Stimulated activated CD4-positive, alpha-beta T cell treated with anti-CD3 and anti-CD28 coated beads, TNF-alpha, amount 100 ng/mL, for 24 hours (primary cell): Measurements from ENCODE around the gene TMEM163.

Source experiments
- DNase-seq, 3 experiments: peaks; one replicate each; pipeline ENCODE4 v3.0.0-alpha.2; 2020; ENCODE audit warnings: low read depth in 3 of 3

The TMEM163 gene

DNA sequence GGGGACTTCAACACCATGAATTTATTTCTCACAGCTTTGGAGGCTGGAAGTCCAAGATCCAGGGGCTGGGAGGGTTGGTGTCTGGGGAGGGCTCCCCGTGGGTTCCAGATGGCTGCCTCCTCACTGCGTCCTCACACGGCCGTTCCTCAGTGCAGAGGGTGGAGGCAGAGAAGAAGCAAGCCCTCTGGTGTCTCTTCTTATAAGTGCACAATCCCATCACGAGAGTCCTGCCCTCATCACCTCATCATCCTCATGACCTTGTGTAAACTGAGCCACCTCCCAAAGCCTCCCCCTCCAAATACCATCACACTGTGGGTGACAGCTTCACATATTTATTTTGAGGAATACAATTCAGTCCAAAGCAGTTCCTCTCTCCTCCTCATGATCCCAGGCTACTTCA lies 26.3 kb downstream of the TMEM163 start:
- DNase-seq = no peak

- DNase-seq = no peak
Observed at GRCh38 chr2:134690629-134691215, 28.1 kb downstream of the TMEM163 start.

- no peak for DNase-seq
Observed at GRCh38 chr2:134689315-134689714, 29.5 kb downstream of the TMEM163 start.

GRCh38 chr2:134685967-134686366 lies 32.8 kb downstream of the TMEM163 start:
- DNase-seq = no peak

- DNase-seq = no peak
Observed at GRCh38 chr2:134683561-134684112, 35.2 kb downstream of the TMEM163 start.

DNA sequence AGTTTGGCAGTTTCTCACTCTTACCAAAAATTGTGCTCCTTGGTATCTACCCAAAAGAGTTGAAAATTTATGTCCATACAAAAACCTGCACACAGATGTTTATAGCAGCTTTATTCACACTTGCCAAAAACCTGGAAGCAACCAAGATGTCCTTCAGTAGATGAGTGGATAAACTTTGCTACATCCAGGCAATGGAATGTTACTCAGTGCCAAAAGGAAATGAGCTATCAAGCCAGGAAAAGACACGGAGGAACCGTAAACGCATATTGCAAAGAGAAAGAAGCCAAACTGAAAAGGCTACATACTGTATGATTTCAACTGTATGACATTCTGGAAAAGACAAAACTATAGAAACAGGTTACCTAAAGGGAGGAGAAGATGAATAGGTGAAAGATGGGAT lies 36.1 kb downstream of the TMEM163 start:
- DNase-seq = no peak

DNA sequence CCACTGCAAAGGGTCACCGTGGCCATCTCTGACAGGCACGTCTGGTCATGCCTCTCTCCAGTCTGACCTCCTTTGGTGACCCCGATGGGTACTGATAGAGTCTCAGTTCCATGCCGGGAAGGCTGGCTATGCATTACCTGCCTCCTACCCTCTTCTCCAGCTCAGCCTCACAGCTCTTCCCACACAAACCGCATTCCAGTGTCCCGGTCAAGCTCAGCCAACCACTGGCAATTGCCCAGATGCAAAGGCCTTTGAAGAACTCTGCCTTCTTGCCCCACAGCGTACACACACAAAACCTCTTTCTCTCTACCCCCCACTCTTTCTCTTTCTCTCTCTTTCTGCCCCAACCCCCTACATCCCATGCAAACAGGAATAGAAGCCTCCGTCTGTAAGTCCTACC lies 37.6 kb downstream of the TMEM163 start:
- no peak for DNase-seq

GRCh38 chr2:134679745-134680144 lies 39.1 kb downstream of the TMEM163 start:
- no peak for DNase-seq

DNA sequence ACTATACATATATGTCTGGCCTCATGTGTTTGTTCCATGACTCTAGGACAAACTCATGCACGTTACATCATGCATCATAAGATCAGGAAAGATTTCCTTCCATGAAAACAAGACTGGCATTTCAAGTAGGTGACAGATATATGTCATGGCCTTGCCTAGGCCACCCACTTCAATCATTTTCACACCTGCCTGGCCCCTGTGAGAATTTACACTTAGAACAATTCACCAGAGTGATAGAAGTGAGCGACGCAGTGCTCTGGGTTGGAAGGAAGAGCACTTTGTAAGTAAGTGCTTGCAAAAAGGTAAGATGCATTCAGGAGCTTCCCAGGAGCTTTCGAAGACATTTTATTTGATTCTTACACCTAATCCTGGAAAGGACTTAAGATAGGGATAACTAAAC lies 39.5 kb downstream of the TMEM163 start:
- no peak for DNase-seq

DNA sequence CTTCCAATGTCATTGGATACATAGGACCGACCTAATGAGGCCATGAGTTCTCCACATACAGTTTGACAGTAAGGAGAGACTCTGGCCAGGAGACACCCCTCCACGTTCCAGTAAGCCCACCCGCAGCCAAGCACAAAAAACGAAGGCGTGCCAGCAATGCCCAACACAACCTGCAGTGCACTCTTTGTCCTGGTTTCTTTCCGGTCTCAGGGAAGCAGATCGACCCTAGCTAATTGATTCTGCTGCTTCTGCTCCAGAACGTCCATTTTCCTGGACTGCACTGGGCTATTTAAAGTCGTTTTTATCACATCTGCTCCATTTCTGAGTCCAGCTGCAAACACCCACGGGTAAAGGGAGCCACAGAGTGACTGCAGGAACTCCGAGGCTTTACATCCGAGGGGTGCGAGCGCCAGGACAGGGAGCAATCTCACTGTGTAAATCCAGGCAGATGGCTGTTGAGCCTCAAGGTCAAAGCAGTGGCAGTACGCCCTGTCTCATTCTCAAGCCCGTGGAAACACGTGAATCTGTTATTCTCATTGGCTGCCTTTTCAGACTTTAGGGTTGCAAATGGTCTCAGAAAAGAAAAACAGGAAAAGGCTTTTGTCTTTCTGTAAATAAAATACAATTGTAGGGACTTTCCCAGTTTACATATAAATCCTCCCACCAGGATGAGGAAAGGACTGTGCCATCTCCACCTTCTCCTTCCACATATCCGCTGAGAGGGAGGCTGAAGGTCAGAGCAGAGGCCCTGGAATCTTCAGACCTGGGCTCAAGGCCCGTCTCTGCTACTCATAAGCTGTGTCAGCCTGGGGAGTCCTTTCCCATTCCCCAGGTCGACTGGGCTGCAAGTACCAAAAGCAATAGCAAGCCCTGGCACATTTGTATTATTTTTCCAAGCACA lies 40.7 kb downstream of the TMEM163 start:
- no peak for DNase-seq

GRCh38 chr2:134676960-134677359 lies 41.8 kb downstream of the TMEM163 start:
- no peak for DNase-seq

DNA sequence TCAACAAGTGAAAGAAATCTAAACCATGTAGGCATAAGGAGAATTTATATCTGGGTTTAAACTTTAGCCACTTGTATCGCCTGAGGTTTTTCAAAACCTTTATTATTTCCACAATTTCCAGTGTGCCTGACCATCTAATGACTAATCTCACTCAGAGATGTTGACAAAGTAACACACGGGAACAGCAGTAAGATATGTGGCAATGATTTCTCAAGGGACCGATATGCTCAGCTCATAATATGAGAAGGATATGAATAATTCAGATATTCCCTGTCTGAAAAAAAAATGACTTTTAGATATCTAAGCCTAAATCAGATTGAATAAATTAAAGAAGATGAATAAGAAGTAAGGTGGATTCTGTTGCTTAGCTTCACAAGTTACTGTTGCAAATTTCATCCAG lies 43.5 kb downstream of the TMEM163 start:
- DNase-seq = no peak

DNA sequence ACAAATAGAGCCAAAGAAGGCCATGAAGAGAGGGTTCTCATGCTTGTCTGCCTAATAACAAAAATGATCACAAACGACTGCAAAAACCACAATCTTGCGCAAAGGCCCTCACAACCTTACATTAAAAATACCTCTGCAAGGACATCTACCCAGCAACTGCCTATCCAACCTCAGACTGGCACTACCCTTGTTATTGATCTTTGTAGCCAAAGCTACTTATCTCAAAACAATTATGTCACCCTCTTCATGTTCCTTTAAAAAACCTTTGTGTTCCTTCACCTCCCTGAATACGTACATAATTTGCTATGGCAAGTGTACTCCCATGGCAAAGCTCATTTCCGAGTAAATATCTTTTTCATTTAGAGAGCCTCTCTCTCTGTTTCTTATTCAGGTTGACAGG lies 44.1 kb downstream of the TMEM163 start:
- no peak for DNase-seq

GRCh38 chr2:134671513-134671912 lies 47.3 kb downstream of the TMEM163 start:
- no peak for DNase-seq

DNA sequence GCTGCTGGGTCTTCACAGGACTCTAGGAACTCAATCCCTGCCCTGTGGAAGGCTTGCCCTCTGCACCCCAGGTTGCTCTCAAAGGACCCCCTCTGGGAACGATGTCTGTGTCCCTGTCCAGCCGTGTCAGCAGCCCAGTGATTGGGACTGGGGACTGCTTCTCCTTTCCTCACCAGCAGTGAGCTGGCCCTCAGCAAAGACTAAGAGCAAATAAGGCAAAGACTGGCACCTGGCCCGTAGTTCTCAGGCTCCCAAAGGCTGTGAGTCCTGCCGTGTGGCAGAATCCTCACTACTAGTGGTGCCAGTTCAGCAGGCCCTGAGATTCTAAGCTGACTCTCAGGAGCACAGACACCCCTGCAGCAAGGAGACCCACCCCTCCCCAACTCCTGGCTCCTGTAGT lies 47.8 kb downstream of the TMEM163 start:
- no peak for DNase-seq

DNA sequence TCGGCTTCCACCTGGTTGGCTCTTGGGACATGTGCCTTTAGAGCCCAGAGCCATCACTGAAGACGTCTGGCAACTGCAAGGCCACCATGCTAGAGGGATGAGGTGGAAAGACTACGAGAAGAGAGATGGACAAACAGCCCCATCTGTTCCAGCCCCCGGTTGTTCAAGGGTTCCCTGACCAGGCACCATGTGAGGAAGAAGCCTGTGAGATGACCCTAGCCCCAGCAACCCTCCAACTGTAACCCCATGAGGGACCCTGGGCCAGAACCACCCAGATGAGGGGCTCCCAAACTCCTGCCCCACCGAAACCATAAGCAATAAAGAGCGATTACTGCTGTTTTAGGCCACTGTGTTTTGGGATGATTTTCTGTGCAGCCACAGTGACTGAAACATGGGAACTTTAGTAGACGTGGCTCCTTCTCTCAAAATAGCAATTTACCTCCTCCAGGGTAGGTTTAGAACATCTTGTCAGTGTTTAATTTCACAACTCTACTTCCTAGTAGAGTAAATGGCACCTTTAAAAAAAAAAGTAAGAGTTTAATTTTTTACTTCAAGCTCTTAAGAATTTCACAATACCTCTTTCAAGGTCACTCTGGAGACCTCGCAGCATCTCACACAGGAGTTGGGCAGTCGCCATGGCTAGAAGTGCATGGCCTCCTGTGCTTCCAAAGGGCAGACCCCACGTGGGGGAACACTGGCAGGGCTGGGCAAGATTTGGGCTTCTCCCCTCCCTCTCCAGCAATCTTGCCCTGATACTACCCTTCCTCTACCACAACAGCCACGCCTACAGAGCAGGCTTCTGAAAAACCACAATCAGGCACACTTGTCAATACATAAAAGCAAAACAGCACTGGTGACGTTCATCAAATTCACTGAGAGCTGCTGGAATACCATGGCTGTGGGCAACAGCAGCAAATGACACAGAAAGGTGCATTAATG lies 48.8 kb downstream of the TMEM163 start:
- DNase-seq = peak in 1 of 3 experiments; percentile 11

- DNase-seq = peak in 2 of 3 experiments; percentile 55 to 59
Observed at GRCh38 chr2:134668821-134669220, 50.0 kb downstream of the TMEM163 start.

- no peak for DNase-seq
Observed at GRCh38 chr2:134667541-134667940, 51.3 kb downstream of the TMEM163 start.

- DNase-seq = no peak
Observed at GRCh38 chr2:134667081-134667480, 51.7 kb downstream of the TMEM163 start.

DNA sequence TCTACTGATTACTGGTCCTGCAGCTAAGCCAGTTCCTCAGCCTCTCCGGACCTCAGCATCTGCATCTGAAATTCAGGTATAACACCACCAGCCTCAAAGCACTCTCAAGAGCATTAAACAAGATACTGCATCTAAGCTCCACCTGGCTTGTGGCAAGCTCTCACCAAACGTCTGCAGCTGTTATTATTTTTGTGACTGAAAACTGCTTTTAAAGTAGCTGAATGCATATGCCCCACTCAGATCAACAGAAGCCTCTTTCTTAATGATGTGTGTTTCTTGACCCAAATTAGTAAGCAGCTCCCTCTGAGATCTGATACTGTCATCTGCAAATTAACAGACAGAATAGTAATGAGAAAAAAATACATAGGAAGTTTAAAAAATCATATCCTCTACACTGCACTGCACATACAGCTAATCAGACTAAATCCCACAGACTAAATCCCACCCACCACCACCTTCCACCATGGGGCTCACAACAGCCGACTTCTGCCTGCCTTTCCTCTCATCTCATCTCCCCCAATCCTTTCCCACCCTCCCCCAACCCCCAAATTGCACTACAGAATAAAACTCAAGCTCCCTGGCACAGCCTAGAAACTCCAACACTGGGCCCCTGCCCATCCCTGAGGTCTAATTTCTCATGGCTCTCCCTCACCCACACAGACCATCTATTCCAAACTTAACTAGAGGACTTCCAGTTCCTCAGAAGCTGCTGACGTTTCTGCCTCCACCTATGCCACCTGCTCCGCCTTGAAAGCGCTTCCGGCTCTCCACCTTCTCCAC lies 52.9 kb downstream of the TMEM163 start:
- DNase-seq = no peak
